NAMALWA (cell line): ENCODE data around the gene SCN1B.
A peak's percentile ranks its signal among the peaks of the same experiment; 100 is the strongest.

Experiments
- DNase-seq: peaks from one replicate; pipeline ENCODE4 v3.0.0-alpha.2; 2015; ENCODE audit warnings: low spot score

The SCN1B gene

GRCh38 chr19:35053667-35054293 lies 23.5 kb downstream of the SCN1B start:
- DNase-seq, result no peak

GRCh38 chr19:35054626-35055025 lies 24.4 kb downstream of the SCN1B start:
- DNase-seq, result no peak

GRCh38 chr19:35055715-35056179 lies 25.5 kb downstream of the SCN1B start:
- peak; percentile 47 for DNase-seq

- no peak for DNase-seq
Measured at GRCh38 chr19:35056513-35057063, 26.3 kb downstream of the SCN1B start.

- no peak for DNase-seq
Measured at GRCh38 chr19:35058370-35058769, 28.1 kb downstream of the SCN1B start.

- no peak for DNase-seq
Measured at GRCh38 chr19:35059006-35059798, 28.9 kb downstream of the SCN1B start.

- DNase-seq, result no peak
Measured at GRCh38 chr19:35059799-35060091, 29.5 kb downstream of the SCN1B start.

GRCh38 chr19:35060160-35060855 lies 30.0 kb downstream of the SCN1B start:
- DNase-seq, result no peak

- DNase-seq, result no peak
Measured at GRCh38 chr19:35061583-35062373, 31.5 kb downstream of the SCN1B start.

GRCh38 chr19:35062942-35063341 lies 32.7 kb downstream of the SCN1B start:
- no peak for DNase-seq

GRCh38 chr19:35063940-35064818 lies 33.9 kb downstream of the SCN1B start:
- DNase-seq, result peak; percentile 24

GRCh38 chr19:35065574-35065973 lies 35.3 kb downstream of the SCN1B start:
- no peak for DNase-seq

- DNase-seq, result no peak
Measured at GRCh38 chr19:35066121-35066520, 35.9 kb downstream of the SCN1B start.

GRCh38 chr19:35066691-35067563 lies 36.7 kb downstream of the SCN1B start:
- DNase-seq, result peak; percentile 98

GRCh38 chr19:35068941-35069634 lies 38.8 kb downstream of the SCN1B start:
- no peak for DNase-seq

- DNase-seq, result no peak
Measured at GRCh38 chr19:35069696-35070095, 39.4 kb downstream of the SCN1B start.

GRCh38 chr19:35070471-35070870 lies 40.2 kb downstream of the SCN1B start:
- DNase-seq, result no peak

- no peak for DNase-seq
Measured at GRCh38 chr19:35073516-35073915, 43.2 kb downstream of the SCN1B start.

- DNase-seq, result no peak
Measured at GRCh38 chr19:35073941-35074340, 43.7 kb downstream of the SCN1B start.
